Suppressor macrophage treated with lipopolysaccharide for 4 hours (primary cell): Measurements from ENCODE around the gene VEGFC.

Source experiments
- DNase-seq: peaks from one replicate; pipeline ENCODE4 v3.0.0-alpha.2; 2020

VEGFC gene

DNA sequence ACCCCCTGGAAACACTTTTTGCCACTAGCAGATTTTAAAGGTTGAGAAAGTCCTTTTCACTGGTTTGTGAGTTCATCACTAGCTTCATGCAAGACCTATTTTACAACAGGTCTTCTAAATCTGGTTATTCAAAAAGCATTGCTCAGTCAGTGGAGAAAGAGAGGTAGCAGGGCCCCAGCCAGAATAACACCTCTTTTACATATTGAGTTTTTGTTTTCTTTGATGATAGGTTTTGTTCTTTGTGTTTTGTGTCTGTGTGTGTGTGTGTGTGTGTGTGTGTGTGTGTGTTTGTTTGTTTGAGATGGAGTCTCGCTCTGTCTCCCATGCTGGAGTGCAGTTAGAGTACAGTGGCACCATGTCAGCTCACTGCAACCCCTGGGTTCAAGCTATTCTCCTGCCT is 2.7 kb upstream of the VEGFC start:
- DNase-seq, result no peak

DNA sequence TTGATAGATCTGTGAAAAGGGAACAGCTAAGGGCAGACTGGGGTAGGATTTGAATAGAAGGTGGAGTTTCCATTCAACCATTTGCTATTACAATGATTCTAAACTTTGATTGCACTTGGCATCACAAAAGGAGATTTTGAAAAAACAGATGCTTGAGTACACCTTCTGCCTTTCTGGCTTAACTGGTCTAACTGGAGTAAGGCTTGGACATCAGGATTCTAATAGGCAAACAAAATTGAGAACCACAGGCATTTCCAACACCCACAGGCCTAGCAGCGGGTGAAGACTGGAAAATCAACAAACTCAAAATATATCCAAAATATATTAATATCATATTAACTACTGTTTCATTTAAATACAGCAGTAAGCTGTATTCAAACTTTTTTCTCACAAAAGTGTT is 1.9 kb upstream of the VEGFC start:
- no peak for DNase-seq

DNA sequence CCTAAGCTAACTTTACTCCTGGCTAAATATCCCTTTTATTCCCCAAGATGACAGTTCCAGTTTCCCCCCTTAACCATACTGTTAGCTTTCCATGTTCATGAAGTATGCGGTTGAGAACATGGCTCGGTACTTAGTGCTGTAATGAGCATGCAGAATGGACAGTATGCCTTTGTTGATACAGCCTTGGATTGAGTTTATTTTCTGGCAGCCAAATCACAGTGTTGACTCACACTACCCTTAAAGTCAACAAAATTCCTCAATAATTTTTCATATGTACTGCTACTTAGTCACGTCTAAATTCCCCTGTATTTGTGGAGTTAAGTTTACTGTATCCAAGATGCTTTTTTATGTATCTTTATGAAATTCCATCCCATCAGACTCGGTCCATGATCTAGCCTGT is 1.4 kb upstream of the VEGFC start:
- no peak for DNase-seq

DNA sequence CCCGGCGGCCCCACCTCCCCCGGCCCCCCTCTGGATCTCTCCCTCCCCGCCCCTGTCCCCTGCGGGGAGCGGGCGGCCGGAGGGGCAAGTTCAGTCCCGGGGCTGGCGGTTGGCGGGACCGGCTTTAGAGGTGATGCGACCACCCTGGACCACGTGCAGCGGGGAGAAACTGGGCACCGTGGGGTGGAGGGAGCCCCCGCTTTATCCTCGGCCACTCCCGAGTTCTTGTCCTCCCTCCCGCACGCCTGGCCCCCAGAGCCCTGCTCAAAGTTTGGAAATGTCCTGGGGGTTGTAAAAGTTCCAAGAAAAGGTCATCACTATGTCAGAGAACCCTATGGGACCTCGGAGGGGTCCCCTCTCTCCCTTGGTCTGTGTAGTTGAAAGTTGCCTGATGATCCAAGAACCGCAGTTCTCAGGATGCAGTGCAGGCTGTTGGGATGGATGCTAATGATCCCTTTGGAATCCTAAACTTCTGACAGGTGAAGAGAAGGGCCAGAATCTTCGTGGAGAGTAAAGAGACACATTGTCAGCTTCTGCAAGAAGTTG is 411 bp upstream of the VEGFC start:
- no peak for DNase-seq

DNA sequence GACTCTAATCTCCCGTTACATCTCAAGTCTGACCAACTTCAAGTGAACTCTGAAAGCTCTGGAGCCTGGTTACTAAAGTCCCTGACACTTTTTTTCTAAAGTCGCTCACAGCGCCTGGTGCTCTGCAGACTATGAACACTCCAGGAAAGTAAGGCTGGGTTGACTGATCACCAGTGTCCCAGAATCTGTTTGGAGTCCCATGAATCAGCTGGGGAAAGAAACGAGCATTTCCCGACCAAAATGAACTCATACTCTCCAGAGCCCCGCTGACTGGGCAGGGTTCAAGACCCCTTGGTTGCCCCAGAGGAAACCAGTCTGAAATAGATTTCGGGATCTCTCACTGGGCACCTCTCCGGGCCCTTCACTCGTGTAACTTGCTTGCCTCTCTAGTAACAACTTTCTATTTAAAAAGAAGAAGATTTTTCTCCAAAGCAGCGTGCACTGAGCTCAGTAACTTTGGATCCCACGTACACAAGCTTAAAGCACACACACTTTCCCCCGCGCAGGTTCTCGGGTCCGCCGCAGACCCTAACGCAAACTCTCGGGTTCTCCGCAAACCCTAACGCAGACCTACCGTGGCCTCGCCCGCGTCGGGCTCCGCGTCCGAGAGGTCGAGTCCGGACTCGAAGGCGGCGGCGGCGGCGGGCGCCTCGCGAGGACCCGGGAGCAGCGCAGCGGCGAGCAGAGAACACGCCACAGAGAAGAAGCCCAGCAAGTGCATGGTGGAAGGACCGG is 964 bp downstream of the VEGFC start:
- peak; percentile 10 for DNase-seq

DNA sequence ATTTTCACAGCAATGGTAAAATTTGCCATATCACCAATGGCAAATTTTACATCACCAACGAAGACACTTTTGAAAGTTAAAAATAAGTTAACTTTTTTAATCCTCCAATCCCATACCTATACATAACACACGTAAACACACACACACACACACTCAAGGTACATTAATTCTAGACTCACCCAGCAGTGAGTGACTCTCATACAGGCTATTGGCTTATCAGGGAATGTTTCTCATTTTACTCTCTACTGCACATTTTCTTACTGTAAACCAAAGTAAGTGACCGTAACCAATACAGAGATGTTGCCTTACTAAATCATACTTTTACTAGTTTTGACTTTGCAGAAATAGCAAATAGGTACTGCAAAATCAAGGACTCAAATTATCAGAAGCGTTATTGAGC is 2.3 kb downstream of the VEGFC start:
- no peak for DNase-seq

DNA sequence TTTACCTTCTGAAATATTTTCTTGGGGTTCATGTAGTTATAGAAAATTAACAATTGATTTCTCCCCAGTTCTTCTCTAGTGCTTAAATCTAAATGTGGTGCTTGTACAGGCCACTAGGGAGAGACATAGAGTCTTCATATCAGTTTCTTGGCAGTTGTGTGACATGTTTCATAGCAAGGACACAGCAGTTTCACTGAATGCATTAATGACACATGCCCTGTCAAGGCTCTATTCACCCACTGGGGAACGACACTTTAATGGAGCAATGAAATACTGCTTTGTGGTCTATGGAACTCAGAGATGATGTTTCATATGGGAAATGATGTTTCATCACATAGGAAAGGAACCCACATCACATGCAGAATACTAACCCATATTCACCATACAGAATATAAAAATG is 2.8 kb downstream of the VEGFC start:
- DNase-seq, result peak; percentile 63

DNA sequence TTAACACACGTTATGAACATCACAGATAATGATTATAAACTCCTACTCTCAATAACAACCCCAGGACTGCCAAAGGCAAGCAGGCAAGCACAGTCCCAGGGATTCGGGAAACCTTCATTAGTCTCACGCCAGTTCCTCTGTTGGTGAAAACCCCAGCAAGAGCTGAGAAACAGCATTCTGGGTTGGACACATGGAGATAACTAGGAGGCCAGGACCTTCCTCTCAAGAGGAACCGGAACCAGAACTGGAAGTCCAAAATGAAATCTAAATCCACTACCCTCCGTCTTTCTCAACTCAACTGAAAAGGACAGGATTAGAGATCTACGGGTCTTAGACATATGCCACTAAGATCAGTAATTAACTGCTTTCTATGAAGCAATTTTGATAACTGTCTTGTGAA is 3.8 kb downstream of the VEGFC start:
- no peak for DNase-seq

DNA sequence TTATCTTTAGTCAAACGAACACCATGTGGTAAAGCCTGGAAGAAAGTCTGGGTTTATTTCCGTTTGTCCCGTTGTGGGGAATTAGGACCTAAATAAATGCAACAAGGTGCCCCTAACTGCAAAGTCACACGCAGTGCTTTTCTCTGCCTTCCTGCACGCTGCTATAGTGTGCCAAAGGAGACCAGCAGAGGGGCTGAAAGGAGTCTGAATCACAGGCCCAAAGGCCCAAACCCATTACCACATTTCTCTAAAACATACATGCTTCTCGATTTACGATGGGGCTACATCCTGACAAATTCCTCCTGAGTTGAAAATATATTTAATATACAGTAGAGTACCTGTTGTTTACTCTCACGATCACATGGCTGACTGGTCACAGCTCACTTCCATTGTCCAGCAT is 4.5 kb downstream of the VEGFC start:
- DNase-seq, result no peak

DNA sequence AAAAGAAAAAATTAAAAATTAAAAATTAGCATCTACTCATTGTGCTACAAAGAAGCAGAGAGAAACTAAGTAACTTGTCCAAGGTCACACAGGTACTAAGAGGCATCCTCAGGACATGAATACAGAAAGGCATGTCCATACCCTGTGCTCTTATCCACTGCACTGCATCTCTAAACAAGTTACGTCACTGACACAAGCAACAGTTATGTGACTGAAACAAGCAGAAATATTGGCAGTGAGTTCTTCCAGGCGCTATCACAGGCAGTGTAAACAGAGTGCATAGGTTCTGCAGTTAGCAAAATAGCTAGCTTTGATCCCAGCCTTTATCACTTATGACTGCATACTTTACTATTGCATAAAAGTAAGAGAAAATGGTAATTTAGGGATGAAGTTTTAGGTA is 7.9 kb downstream of the VEGFC start:
- no peak for DNase-seq

DNA sequence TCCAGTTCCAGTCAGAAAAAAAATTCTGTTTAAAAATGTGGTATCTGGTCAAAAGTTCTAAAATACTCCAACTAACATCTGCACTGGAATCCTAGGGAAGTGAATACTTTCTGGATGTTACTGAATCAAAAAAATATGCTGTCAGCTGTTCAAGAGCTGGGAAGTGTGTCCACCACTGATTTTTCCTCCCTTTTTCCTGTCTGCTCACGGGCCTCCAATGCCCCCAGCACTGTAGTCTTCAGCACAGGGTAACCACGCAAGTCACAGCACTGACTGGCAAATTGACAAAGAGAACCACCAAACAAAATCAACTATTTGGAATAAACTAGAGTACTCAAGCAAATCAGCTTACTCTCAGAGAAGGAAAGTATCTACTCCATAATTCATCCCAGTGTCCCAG is 9.9 kb downstream of the VEGFC start:
- DNase-seq, result no peak

DNA sequence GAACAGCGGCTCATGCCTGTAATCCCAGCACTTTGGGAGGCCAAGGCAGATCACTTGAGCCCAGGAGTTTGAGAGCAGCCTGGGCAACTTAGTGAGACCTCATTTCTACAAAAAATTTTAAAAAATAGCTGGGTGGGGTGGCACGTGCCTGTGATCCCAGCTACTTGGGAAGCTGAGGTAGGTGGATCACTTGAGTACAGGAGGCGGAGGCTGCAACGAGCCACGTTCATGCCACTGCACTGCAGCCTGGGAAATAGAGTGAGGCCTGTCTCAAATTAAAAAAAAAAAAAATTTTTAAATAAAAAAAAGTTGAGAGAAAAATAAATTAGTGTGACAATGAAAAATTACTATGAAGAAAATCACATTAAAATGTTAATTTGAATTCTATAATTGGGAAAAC is 10.5 kb downstream of the VEGFC start:
- no peak for DNase-seq

DNA sequence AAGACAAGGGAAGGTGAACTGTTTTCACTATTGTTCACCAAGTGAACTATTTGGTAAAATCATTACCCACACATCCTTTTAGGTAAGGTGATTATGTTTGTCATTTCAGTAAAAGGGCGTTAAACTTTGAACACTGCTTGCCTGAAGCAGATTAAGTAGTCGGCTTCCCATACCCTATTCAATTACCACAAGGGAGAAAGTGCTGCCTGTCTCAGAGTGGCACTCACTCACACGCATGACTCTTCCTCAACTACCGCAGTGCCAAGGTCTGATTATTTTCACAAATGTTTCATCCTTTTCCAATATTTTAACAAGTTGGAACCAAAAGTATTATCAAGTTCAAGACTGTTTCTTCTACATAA is 11.0 kb downstream of the VEGFC start:
- no peak for DNase-seq

DNA sequence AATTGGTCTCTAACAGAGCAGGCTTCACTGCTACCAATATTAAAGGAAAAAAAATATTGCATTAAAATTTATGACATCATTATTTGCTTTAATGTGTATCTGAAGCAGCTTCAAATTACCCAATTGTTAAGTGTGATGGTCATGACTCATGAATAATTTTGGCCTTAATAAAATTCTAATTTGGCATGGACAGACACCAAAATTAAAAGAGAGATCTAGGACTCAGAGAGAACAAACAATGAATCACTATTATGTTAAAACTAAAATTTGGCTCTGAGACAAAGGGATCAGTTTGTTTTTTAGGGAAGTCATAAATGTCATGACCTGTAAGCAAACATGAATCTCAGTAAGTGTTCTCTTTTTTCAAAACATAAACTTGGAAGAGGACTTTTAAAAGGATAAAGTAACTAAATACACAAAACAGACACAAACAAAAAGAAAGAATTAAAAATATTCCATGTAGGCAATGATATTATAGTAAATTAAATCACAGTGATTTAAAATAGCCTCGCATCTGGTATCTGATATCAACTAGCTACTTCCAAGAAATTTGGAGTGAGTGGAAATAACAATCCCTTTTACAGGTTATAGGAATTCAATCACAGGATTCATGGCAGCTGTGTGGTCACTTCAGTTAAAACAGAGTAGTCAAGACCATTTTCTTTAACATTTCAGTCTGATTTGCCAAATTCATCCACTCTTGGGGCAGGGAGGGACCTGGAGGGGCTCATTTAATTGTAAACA is 11.6 kb downstream of the VEGFC start:
- DNase-seq, result no peak

DNA sequence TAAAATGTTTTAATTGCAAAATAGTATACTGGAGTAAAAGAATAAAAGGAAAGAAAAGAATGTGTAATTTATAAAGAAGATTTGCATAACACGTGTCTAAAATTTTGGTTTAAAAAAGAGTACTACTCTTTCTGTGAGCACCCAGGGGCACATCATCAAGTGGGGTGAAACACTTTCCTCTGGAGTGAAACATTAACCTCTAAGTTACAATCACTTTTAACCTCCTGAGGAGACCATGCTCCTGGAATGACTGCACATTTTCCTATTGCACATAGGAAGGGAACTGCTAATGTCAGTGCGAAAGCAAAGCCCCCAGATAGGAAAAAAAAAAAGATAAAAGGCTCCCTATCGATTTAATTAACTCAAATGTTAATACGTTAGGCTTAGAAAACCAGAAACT is 13.3 kb downstream of the VEGFC start:
- no peak for DNase-seq

DNA sequence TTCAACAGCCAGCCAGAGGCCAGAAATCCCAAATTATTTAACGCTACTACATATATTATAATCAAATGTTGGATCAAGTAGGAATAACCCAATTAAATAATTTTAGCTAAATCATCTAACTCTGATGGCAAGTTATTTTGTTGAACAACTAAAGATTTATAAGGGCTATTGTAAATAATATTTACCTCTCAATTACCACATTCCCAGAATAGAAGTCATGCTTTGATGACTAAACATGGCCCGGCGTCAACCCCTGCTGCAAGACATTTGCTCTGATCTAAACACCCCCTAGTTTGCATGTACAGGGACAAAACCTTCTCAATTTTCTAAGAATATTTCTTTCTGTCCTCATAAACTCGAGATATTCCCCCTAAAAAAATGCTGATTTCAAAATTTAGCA is 14.2 kb downstream of the VEGFC start:
- no peak for DNase-seq

DNA sequence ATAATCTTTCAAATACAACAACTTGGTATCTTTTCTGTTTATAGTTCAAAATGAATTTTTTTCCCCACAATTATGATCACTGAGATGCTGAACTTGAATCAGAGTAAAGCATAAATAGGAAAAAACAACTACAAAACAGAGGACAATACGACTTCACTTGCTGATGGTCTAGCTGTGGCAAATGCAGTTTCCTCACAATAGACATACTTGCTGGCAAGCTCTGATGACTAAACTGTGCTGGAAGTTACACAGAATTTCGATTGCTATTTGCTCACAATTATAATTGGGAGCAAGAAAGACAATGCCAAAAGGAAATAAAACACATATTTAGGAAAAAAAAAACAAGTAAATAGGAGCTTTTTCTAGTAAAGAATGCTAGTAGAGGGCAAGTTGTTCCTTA is 14.7 kb downstream of the VEGFC start:
- no peak for DNase-seq

DNA sequence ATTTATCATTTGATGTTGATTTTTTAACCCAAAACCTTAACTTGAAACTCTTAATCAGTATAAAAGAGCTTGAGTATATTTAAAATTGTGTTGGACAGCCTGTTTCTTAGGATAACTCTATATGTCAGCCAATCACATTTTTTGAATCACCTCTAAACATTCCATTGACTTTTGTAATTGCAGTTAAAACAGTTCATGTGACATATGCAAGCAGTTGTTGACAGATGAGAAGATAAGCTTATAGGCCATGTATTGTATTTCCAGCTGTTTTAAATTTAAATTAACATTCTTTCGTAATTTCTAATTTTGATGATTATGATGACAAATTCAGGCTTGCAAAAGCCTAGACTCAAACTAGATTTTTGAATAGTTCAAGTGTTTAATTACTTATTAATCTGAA is 17.4 kb downstream of the VEGFC start:
- DNase-seq, result no peak

DNA sequence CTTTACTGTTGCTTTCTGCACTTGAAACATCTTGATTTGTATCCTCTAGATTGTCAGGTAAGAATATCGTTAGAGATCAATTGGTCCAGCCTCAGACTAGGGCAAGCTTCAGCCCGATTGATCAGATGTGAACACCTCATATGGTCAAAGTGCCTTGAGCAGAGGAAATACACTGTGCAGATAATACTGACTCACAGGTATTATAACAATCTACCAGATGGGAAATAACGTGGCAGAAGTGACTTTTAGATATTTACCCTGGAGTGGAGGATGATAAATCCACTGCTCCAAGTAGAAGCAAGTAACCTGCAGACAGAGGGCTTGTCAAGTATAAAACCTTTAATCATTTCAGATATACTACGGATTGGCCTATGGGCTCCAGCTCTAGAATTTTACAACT is 17.9 kb downstream of the VEGFC start:
- DNase-seq, result no peak

DNA sequence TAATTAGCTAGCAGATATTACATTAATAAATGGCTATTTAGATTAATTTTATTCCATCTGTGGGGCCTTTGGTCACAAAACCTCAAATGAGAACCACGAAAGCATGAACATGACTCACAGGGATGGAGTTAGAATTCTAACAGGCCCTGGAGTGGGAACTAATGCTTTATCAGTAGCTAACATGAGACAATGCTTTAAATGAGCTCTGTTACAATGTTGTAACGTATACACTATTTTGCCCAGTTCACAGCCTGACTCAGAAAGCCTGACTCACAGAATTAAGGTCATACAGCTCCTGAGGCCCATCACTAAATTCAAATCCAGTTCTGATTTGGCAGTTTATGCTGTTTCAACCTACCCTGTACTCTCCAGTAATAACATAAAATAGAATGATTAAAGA is 23.2 kb downstream of the VEGFC start:
- peak; percentile 12 for DNase-seq

DNA sequence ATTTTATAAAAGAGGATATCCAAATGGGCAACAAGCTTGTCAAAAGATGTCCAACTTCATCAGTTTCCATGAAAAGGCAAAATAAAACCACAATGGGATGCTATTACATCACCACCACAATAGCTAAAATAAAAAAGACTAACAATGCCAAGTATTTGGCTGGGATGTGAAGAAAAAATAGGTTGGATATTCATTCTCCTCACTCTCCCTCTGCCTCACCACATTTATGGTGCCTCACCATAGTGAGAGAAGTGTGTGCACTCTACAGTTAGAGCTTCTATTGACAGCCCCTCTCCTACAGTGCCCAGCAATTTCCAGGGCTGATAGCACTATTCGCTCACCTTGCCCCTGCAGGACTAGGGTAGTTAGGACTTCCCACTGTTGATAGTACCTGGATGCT is 25.5 kb downstream of the VEGFC start:
- no peak for DNase-seq

DNA sequence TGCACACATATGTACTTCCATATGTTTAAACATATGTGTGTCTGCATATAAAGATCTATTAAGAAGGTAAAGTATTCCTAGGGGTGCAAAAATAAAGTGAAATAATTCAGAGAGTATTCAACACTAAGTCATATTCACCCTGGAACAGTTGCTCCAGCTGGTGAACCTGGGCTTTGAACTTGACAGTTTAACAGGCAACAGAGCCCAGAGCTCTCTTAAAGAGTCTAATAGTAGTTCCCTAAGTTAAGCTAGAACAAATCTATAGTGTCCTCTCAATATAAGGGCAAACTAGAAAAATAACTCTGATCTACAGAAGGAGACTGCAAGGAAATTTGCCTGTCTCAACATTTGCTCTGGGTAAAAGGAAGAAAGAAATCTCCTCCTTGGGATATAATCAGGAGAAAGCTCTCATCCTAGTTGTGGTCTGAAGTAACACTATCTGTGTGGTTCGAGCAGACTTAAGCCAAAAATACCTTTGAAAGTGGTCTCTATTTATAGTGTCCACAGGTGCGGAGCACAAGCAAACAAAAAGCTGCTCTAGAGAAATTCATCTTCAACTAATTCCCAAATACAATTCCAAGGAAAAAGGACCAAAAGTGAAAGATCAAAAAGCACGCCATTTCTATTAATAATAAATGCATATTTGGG is 29.9 kb downstream of the VEGFC start:
- DNase-seq, result no peak

DNA sequence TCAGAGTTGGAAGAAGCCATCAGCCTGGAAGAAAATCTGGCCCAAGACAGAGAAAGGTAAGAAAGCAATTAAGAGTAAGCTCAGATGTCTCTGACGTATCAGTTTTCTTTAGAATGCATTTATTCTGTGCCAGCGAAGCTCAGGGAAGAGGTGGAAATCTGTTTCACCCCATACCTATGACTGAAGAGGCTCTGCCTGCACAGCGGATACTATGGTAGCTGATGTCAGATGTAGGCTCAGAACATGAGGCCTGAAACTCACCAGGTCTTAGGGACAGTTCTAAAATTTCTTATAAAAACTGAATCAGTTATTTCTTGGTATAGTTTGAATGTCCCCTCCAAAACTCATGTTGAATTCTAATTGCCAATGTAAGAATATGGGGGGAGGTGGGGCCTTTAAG is 30.9 kb downstream of the VEGFC start:
- DNase-seq, result no peak

DNA sequence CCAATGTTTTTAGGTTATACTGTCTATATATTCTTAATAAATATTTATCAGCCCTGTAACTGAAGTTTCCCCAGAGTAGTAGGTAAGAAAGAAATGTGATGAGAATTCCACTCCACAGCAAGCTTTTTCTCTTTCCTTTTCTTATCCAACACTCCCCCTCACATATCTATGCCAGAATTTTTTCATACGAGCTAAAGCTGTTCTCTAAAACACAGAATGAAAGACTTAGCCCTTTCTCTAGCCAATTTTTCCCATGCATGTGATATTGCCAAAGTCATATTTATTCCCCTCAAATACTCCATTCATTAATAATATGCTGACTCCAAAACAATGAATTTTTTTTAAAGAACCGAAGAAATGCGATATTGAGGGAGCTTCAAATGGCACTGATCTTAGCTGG is 32.3 kb downstream of the VEGFC start:
- no peak for DNase-seq
